Right cardiac atrium (tissue), 5 donors: ENCODE data around the gene CDH12. TPM values are rescaled to one million over a fixed set of nuclear protein-coding genes. Genes with fewer than 3 reads are reported as not detected.

Experiments
- ATAC-seq, 2 donors: fragments of 200-7000 bp; cut with Tn5 transposase; one replicate each; pipeline versions ENCODE4 v1.8.0 to v1.9.1; 2020; ENCODE audit warnings: moderate library complexity in 2 of 2, mild to moderate bottlenecking in 1 of 2
- DNase-seq, 3 donors: peaks; one replicate each; pipeline ENCODE4 v3.0.0-alpha.2; 2020
- H3K27ac ChIP-seq: one replicate; pipeline ENCODE4 v1.5.1; 2013; ENCODE audit warnings: mild to moderate bottlenecking, low read length, control low read depth, moderate library complexity
- H3K27me3 ChIP-seq: one replicate; pipeline ENCODE4 v1.6.1; 2013; ENCODE audit not compliant: control insufficient read depth, insufficient read depth
- H3K4me1 ChIP-seq: one replicate; pipeline ENCODE4 v1.6.1; 2013; ENCODE audit warnings: low read length; ENCODE audit not compliant: control insufficient read depth, insufficient read depth
- H3K4me3 ChIP-seq: one replicate; pipeline ENCODE4 v1.5.1; 2013; ENCODE audit warnings: low read length, control low read depth
- H3K9me3 ChIP-seq: one replicate; pipeline ENCODE4 v1.6.1; 2013; ENCODE audit warnings: low read length; ENCODE audit not compliant: control insufficient read depth
- WGBS: extraction: QIAGEN DNeasy Blood & Tissue Kit; methylation state at CpG from one replicate; pipeline ENCODE4 v1.1.7; 2013; 5-methylcytosine and 5-hydroxymethylcytosine counted together
- intact Hi-C, 4 donors: fragments of 100-400 bp; cut with DNase I; formaldehyde crosslinking; loops; one replicate each; pipeline versions ENCODE4 v1.11.0 to v1.14.0; 2022 to 2023
- polyA plus RNA-seq: library from polyadenylated mRNA; stranded (reverse); fragments of 200-250 nt; gene quantifications from one replicate; pipeline ENCODE4 v1.2.3, GENCODE V29; 2013
- total RNA-seq, 4 donors: library from RNA; stranded (reverse); fragmentation: NEBNext Ultra II Directional; extraction: Animal tissue kit (Norgen Biotek cat#: 25700); gene quantifications; one replicate each; pipeline ENCODE4 v1.2.1, GENCODE V29; 2021
- donor health status: healthy with polysubstance abuse.
- donor health status: DM: no; HTN: yes; CAD: no.
- donor health status: DM: no; HTN: no; CAD: no.
- donor health status: DM: no; HTN: yes; CAD: no; lungs with severe emphysema.
- donor health status: DM: yes; HTN: yes; CAD: no.

Gene CDH12
- total and polyA plus RNA-seq, 5 donors, result not detected

- intact Hi-C loops, result no loop called here
- Histone ChIP-seq H3K4me3 (no peak overlapping the region), H3K4me1 (no peaks in the 10 kb centered on the region), H3K27ac (no peak overlapping the region), H3K27me3 (no peaks in the 10 kb centered on the region), H3K9me3 (no peaks in the 10 kb centered on the region)
- 82% methylated on average over 2 of the region's 2 CpGs for WGBS
- no peak for ATAC-seq
- no peak for DNase-seq
Measured at GRCh38 chr5:22846693-22847092, 6.5 kb downstream of the CDH12 start.

GRCh38 chr5:22844636-22845035 lies 8.5 kb downstream of the CDH12 start:
- H3K4me1 ChIP-seq, result no peaks in the 10 kb centered on the region
- ATAC-seq, result no peak
- intact Hi-C loops, result no loop called here
- H3K27ac ChIP-seq, result no peak overlapping the region
- H3K27me3 ChIP-seq, result no peaks in the 10 kb centered on the region
- H3K9me3 ChIP-seq, result no peaks in the 10 kb centered on the region
- no peak overlapping the region for H3K4me3 ChIP-seq
- 76% methylated on average over 2 of the region's 2 CpGs for WGBS
- no peak for DNase-seq

GRCh38 chr5:22844155-22844554 lies 9.0 kb downstream of the CDH12 start:
- Histone ChIP-seq H3K27me3 (no peaks in the 10 kb centered on the region), H3K27ac (no peak overlapping the region), H3K4me1 (no peaks in the 10 kb centered on the region), H3K9me3 (no peaks in the 10 kb centered on the region), H3K4me3 (no peak overlapping the region)
- WGBS, result 67% methylated on average over 1 of the region's 1 CpG
- ATAC-seq, result no peak
- intact Hi-C loops, result no loop called here
- no peak for DNase-seq

- WGBS, result 81% methylated on average over 2 of the region's 2 CpGs
- Histone ChIP-seq H3K9me3 (no peaks in the 10 kb centered on the region), H3K4me3 (no peak overlapping the region)
Measured at GRCh38 chr5:22842574-22842973, 10.6 kb downstream of the CDH12 start.

GRCh38 chr5:22837803-22838202 lies 15.3 kb downstream of the CDH12 start:
- H3K27ac ChIP-seq, result no peak overlapping the region
- no peak overlapping the region for H3K4me3 ChIP-seq
- ATAC-seq (no peak), DNase-seq (no peak)
- no peaks in the 10 kb centered on the region for H3K27me3 ChIP-seq
- no peaks in the 10 kb centered on the region for H3K4me1 ChIP-seq
- intact Hi-C loops, result no loop called here
- H3K9me3 ChIP-seq, result no peaks in the 10 kb centered on the region
- WGBS, result 79% methylated on average over 4 of the region's 4 CpGs

More at GRCh38 chr5:22842574-22842973, 10.6 kb downstream of the CDH12 start:
- ATAC-seq (no peak), DNase-seq (no peak)
- Histone ChIP-seq H3K27me3 (no peaks in the 10 kb centered on the region), H3K27ac (no peak overlapping the region), H3K4me1 (no peaks in the 10 kb centered on the region)
- intact Hi-C loops, result no loop called here

GRCh38 chr5:22835686-22836085 lies 17.5 kb downstream of the CDH12 start:
- no peak overlapping the region for H3K4me3 ChIP-seq
- ATAC-seq (peak; percentile 62 to 84), DNase-seq (no peak)
- no peaks in the 10 kb centered on the region for H3K4me1 ChIP-seq
- no peaks in the 10 kb centered on the region for H3K9me3 ChIP-seq
- intact Hi-C loops, result no loop called here
- 31% methylated on average over 1 of the region's 1 CpG for WGBS
- H3K27me3 ChIP-seq, result no peaks in the 10 kb centered on the region
- H3K27ac ChIP-seq, result no peak overlapping the region

GRCh38 chr5:22793463-22793862 lies 59.7 kb downstream of the CDH12 start:
- intact Hi-C loops, result no loop called here
- DNase-seq (no peak), ATAC-seq (no peak)
- no peaks in the 10 kb centered on the region for H3K4me1 ChIP-seq
- no peak overlapping the region for H3K27ac ChIP-seq
- H3K9me3 ChIP-seq, result no peaks in the 10 kb centered on the region
- H3K4me3 ChIP-seq, result no peak overlapping the region
- WGBS, result 77% methylated on average over 2 of the region's 2 CpGs
- no peaks in the 10 kb centered on the region for H3K27me3 ChIP-seq

- no peak overlapping the region for H3K27ac ChIP-seq
- peaks cover 3% of the 10 kb centered on the region for H3K9me3 ChIP-seq
- DNase-seq, result no peak
- ATAC-seq, result no peak
- no peaks in the 10 kb centered on the region for H3K27me3 ChIP-seq
- no peaks in the 10 kb centered on the region for H3K4me1 ChIP-seq
- 48% methylated on average over 1 of the region's 1 CpG for WGBS
- no peak overlapping the region for H3K4me3 ChIP-seq
- intact Hi-C loops, result no loop called here
Measured at GRCh38 chr5:22787807-22788206, 65.3 kb downstream of the CDH12 start.

GRCh38 chr5:22787398-22787797 lies 65.7 kb downstream of the CDH12 start:
- Histone ChIP-seq H3K4me1 (no peaks in the 10 kb centered on the region), H3K4me3 (no peak overlapping the region), H3K27ac (no peak overlapping the region), H3K9me3 (peaks cover 3% of the 10 kb centered on the region), H3K27me3 (no peaks in the 10 kb centered on the region)
- intact Hi-C loops, result no loop called here
- ATAC-seq, result no peak
- 62% methylated on average over 5 of the region's 5 CpGs for WGBS
- no peak for DNase-seq

- no peaks in the 10 kb centered on the region for H3K27me3 ChIP-seq
- DNase-seq (no peak), ATAC-seq (no peak)
- intact Hi-C loops, result no loop called here
- H3K4me1 ChIP-seq, result no peaks in the 10 kb centered on the region
- peaks cover 7% of the 10 kb centered on the region for H3K9me3 ChIP-seq
- no peak overlapping the region for H3K4me3 ChIP-seq
- no peak overlapping the region for H3K27ac ChIP-seq
Measured at GRCh38 chr5:22780756-22781155, 72.4 kb downstream of the CDH12 start.

GRCh38 chr5:22779499-22779898 lies 73.6 kb downstream of the CDH12 start:
- no peak overlapping the region for H3K4me3 ChIP-seq
- H3K27me3 ChIP-seq, result no peaks in the 10 kb centered on the region
- WGBS, result 69% methylated on average over 3 of the region's 3 CpGs
- DNase-seq (no peak), ATAC-seq (no peak)
- H3K27ac ChIP-seq, result no peak overlapping the region
- intact Hi-C loops, result no loop called here
- peaks cover 3% of the 10 kb centered on the region for H3K9me3 ChIP-seq
- no peaks in the 10 kb centered on the region for H3K4me1 ChIP-seq

- no peak for ATAC-seq
- no peak for DNase-seq
- WGBS, result 78% methylated on average over 6 of the region's 6 CpGs
- intact Hi-C loops, result no loop called here
- H3K27ac ChIP-seq, result no peak overlapping the region
- no peak overlapping the region for H3K4me3 ChIP-seq
- H3K9me3 ChIP-seq, result peaks cover 3% of the 10 kb centered on the region
- H3K27me3 ChIP-seq, result no peaks in the 10 kb centered on the region
- no peaks in the 10 kb centered on the region for H3K4me1 ChIP-seq
Measured at GRCh38 chr5:22776285-22776684, 76.9 kb downstream of the CDH12 start.
